DMS114 treated with DMSO at 0.1 percent for 48 hours (cell line): ENCODE results near the gene CAT.

Experiments used
- DNase-seq: peaks from one replicate; lab custom pipeline; 2025; ENCODE audit not compliant: unreplicated experiment; lab: John Stamatoyannopoulos, UW

CAT gene

DNA sequence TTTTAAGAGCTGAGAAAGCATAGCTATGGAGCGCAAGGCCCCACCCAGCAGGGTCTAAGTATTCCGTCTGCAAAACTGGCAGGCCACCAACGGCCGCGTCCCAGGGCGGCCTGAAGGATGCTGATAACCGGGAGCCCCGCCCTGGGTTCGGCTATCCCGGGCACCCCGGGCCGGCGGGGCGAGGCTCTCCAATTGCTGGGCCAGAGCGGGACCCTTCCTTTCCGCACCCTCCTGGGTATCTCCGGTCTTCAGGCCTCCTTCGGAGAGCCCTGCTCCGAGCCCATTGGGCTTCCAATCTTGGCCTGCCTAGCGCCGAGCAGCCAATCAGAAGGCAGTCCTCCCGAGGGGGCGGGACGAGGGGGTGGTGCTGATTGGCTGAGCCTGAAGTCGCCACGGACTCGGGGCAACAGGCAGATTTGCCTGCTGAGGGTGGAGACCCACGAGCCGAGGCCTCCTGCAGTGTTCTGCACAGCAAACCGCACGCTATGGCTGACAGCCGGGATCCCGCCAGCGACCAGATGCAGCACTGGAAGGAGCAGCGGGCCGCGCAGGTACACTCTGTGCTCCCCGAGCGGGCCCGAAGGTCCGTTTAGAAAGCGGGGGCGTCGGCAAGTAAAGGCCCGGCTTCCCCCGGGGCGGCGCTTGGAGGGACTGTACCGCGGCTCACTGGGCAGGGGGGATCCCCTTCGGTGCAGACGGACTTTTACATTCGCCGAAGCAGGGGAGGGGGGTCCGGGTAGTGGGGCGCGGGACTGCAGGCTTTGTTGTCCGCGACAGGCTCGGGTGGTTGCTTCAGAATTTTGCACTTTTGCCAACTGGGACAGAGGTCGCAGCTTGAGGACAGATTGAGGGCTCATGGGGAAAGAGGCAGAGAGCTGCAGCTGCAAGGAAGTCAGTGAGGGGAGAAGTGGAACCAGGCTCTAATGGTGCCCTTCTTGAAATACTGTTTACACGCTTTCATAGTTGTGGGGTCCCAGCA, at the start of gene CAT:
TSS of gene CAT (plus strand) at position 406 of the 979 bp plus-strand sequence. CDS start at position 486, 80 bp downstream.
- peak; percentile 79 for DNase-seq

DNA sequence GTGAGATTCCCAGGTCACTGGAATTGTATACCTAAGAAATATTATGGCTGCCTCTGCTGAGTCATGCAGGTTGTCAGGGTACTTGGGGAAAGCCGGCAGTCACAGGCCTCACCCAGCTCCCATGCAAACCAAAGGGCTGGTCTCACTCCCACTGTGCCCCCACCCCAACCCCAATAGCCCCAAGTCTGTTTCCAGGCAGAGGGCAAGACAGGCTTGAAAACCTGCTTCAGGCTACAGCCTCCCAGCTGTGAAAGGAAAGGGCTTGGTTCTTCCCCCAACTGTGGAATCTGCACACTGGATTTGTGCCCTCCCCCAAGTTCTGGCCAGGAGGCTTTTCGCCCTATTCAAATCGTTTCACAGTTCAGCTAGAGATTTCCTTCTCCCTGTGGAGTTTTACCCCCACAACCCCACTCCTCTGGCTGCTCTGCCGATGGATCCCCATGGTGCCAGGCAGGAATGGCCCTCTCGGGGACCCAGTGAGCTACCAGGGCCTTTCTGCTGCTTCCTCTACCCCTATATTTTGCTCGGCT, 43.9 kb upstream of the CAT start:
- DNase-seq: no peak

DNA sequence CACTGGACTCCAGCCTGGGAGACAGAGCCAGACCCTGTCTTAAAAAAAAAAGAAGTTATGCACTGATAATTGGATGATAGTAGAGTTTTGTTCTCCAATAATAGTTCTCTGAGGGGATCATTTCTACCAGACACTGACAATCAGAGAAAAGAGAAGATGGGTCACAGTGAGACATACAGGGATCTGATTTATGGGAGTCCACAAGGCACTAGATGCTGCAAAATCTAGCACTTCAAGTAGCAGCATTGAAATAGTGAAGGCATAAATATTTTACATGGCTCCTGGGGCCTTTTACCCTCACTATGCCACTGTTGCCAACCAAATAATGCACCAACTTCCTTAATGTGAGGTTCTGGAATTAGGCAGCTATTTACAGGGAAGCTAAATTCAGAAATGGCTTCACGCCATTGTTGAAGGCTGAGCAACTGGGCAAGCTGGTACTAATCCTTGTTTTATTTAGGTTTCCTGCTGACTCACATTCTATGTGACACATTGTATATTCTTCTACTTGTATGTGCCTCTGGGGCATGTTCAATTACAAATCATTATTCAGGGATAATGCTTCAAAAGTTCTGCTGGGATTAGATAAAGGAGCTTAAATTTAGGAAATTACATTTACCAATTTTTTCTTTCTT, 42.7 kb upstream of the CAT start:
- DNase-seq: no peak

DNA sequence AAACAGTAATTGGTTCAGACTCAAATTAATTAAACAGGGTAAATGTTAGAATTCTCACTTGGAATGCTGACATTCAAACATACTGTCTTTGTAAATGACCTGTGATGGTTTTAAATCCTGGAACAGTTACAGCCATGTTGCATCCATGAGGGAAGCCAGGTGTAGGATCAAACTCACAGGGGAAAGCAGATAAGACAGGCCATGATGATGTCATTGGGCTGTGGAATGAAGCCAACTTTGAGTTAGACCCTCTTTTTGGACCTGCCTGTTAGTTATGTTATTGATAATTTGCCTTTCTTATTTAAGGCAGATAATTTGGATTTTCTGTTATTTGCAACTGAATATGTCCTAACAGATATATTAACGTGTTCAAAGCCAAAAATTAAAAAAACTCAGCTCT, 41.6 kb upstream of the CAT start:
- no peak for DNase-seq

GRCh38 chr11:34397811-34398210, 40.9 kb upstream of the CAT start:
- DNase-seq: no peak

DNA sequence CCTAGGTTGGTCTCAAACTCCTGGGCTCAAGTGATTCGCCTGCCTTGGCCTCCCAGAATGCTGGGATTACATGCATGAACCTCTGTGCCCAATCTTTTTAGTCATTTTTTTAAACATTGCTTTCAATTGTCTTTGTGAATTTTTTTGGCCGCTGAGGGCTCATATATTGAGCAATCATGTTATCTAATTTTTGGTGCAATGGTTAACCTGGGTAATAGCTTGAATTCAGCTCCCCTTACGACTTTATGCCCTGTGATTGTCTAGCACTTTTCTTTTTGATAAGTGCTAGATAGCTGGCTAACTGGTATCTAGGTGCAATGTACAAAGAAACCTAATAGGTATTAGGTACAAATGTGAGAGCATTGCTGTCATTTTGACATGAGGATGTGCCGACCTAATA, 35.3 kb upstream of the CAT start:
- DNase-seq: no peak

DNA sequence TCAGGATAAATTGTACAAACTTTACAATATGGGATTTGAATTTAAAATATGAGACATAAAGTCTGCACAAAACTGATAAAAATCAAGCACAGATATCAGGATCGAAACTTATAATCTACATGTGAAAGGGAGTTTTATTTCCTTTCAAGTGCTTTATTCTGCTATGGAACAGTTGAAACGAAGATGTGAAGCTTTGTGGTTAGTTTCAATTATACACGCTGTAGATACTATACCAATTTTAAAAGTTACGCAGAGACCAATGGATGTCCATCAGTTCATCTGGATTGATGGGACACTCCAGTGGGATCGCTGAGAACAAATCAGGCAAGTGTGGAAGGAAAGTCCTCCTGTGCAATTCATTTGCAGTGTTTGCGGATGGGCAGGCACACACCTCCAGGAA, 34.5 kb upstream of the CAT start:
- DNase-seq: no peak

DNA sequence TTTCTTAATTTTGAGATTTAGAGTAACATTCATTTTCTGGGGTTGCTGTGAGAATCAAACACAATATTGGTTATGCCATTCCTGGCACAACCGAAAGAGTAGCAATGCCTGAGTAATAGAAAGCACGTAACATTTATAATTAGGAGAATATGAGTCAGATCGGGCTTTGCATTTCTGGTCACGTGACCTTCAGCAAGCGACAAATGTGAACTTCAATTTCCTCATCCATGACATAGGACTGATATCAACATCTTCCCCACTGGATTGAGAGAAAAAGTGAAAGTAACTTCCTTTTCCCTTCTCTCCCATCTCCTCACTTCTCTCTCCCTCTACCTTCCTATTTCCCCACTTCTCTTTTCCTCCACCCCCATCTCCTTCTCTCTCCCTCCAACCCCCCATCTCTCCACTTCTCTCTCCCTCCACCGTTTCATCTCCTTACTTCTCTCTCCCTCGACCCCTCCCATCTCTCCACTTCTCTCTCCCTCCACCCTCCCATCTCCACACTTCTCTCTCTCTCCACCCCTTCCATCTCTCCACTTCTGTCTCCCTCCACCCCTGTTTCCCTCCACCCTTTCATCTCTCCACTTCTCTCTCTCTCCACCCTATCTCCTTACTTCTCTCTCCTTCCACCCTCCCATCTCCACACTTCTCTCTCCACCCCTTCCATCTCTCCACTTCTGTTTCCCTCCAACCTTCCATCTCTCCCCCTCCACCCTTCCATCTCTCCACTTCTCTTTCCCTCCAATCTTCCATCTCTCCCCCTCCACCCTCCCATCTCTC, 33.5 kb upstream of the CAT start:
- DNase-seq: no peak

GRCh38 chr11:34406413-34406812, 32.3 kb upstream of the CAT start:
- no peak for DNase-seq

DNA sequence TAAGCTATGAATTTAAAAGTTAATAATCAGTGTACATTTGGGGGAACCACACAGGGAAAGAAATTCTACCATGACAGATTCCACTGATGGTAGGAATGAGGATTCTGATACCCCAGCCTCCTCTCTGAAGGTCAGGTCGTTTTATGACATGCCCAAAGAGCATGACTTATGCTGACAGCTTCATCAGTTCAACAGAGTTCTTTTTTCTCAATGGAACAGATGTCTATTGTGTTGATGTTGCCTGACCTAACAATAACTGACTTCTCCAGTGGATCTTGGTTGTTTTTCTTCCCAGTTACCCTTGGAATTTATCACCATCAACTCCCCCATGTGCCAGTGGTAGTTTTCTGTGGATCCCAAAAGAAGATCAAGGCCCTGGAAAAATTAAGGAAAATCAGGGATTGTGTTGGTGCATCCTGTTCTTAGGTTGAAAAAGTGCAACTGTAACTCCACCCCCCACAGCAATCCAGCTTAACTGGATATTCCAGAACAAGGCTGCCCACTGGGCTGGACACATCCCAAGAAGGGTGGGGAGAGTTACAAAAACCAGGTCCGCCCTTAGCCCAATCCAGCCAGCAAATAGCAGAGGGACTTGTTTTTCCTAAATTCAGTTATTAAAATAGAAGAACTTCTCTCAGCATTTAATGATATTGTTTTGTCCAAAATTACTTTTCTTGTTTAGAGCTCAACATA, 31.5 kb upstream of the CAT start:
- DNase-seq: no peak

GRCh38 chr11:34408580-34409172, 30.1 kb upstream of the CAT start:
- no peak for DNase-seq

GRCh38 chr11:34411111-34411510, 27.6 kb upstream of the CAT start:
- DNase-seq: no peak

- DNase-seq: no peak
Measured at GRCh38 chr11:34411791-34412190, 26.9 kb upstream of the CAT start.

GRCh38 chr11:34413263-34413662, 25.5 kb upstream of the CAT start:
- no peak for DNase-seq

- DNase-seq: no peak
Measured at GRCh38 chr11:34415538-34415937, 23.2 kb upstream of the CAT start.

GRCh38 chr11:34416088-34416487, 22.6 kb upstream of the CAT start:
- DNase-seq: no peak

DNA sequence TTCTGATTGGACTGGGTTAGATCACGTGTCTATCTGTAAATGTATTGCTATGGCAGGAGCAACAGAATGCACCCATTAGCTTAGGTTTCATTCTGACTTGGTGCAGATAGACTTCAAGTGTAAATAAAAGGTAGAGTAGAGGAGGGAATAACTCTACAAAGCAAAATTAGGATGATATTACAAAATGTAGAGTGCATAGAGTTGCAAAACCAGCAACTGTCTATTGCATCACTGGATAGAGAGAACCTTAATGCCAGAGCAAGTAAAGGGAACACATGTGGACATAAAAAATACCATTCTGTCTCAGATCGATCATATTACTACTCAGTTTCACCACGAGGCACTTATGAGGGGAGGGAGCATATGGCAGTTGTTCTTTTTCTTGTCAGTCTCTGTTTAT, 22.0 kb upstream of the CAT start:
- DNase-seq: no peak

GRCh38 chr11:34417202-34417601, 21.5 kb upstream of the CAT start:
- DNase-seq: no peak

DNA sequence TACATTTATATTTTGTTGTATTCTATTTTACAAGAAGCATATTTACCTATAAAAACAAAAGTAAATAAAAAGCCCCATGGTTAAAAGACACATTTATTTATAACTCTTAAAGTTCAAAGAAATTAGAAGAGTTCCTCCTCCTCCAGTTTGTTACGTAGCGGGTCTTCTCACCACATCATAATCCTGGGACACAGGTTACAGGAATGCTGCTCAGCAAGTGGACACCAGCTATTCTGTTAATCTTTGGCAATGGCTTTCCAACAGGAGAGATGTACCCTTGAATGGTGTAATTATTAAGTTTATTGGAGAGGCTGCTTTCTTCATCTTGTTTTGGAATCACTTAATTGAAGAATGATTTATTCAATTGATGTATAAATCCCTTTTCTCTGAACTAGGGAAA, 19.6 kb upstream of the CAT start:
- no peak for DNase-seq

- no peak for DNase-seq
Measured at GRCh38 chr11:34423300-34423699, 15.4 kb upstream of the CAT start.
